Omental fat pad (tissue), 4 donors: Measurements from ENCODE around the gene FBXO24. TPM values are rescaled to one million over a fixed set of nuclear protein-coding genes. Genes with fewer than 3 reads are reported as not detected.

Source experiments
- ATAC-seq: fragments of 150-250 bp; one replicate; pipeline ENCODE4 v1.9.1; 2016; ENCODE audit warnings: mild to moderate bottlenecking, moderate library complexity; ENCODE audit not compliant: low FRiP score
- DNase-seq: peaks from one replicate; pipeline ENCODE4 v3.0.0-alpha.2; 2019; ENCODE audit warnings: low spot score
- total RNA-seq, 4 donors: library from RNA; depleted of rRNA; stranded (reverse); fragments of >200 nt; gene quantifications; one replicate each; pipeline ENCODE4 v1.1.0, GENCODE V29; 2016
- TF ChIP-seq, protein P1 (sequence below), 3 donors: fragments of 450-650 bp; IDR thresholded peaks; one replicate each; pipeline ENCODE4 v1.5.1; 2016 to 2017; ENCODE audit warnings: antibody characterized with exemption in 3 of 3, mild to moderate bottlenecking in 3 of 3, moderate library complexity in 2 of 3

Gene FBXO24
- total RNA-seq, 4 donors from 2014 or later, result 0.36 TPM; not detected in 3

DNA sequence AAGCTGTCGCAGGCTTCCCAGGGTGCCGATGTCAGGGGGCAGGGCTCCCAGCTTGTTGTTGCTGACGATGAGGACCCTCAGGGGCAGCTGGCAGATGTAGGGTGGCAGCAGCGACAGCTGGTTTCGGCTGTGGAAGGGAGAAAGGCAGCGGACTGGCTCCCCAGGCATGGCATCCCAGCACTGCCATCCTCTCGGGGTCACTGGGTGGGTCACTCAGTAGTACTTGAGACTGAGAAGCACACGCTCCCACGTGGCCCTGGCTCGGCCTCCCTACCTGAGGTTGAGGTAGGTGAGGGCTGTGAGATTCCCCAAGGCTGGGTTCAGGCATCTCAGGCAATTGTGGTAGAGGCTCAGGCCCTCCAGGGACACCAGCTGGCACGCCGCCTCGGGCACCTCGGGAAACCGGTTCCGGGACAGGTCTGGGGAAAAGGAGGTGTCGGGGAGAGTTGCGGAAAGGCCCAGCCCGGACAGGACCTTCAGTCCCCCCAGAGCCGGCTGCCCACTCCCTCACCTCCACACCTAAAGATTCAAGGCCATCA is 4.0 kb upstream of the FBXO24 start:
- TF ChIP-seq, protein P1, sequence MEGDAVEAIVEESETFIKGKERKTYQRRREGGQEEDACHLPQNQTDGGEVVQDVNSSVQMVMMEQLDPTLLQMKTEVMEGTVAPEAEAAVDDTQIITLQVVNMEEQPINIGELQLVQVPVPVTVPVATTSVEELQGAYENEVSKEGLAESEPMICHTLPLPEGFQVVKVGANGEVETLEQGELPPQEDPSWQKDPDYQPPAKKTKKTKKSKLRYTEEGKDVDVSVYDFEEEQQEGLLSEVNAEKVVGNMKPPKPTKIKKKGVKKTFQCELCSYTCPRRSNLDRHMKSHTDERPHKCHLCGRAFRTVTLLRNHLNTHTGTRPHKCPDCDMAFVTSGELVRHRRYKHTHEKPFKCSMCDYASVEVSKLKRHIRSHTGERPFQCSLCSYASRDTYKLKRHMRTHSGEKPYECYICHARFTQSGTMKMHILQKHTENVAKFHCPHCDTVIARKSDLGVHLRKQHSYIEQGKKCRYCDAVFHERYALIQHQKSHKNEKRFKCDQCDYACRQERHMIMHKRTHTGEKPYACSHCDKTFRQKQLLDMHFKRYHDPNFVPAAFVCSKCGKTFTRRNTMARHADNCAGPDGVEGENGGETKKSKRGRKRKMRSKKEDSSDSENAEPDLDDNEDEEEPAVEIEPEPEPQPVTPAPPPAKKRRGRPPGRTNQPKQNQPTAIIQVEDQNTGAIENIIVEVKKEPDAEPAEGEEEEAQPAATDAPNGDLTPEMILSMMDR (IDR thresholded peaks at IDR 0.05), result no peak
- ATAC-seq (no peak), DNase-seq (no peak)

DNA sequence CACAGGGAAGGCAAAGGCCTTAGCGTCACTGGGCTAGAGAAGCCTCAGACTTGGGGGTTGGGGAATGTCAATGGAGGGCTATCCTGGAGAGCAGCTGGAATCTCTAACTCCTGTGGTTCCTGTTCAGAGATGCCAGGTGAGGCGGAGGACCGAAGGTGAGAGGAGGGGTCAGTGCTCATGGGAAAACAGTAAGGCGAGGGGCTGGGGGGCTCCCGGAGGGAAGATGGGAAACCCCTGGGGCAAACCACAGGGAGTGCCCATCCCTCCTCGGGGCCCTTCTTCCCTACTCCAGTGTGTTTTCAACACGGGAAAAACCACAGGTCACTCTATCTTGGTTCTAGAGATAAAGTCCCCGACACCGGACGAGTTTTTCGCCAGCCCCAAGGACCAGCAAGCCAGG is 3.5 kb upstream of the FBXO24 start:
- TF ChIP-seq, protein P1 (IDR thresholded peaks at IDR 0.05), result no peak
- no peak for ATAC-seq
- no peak for DNase-seq

DNA sequence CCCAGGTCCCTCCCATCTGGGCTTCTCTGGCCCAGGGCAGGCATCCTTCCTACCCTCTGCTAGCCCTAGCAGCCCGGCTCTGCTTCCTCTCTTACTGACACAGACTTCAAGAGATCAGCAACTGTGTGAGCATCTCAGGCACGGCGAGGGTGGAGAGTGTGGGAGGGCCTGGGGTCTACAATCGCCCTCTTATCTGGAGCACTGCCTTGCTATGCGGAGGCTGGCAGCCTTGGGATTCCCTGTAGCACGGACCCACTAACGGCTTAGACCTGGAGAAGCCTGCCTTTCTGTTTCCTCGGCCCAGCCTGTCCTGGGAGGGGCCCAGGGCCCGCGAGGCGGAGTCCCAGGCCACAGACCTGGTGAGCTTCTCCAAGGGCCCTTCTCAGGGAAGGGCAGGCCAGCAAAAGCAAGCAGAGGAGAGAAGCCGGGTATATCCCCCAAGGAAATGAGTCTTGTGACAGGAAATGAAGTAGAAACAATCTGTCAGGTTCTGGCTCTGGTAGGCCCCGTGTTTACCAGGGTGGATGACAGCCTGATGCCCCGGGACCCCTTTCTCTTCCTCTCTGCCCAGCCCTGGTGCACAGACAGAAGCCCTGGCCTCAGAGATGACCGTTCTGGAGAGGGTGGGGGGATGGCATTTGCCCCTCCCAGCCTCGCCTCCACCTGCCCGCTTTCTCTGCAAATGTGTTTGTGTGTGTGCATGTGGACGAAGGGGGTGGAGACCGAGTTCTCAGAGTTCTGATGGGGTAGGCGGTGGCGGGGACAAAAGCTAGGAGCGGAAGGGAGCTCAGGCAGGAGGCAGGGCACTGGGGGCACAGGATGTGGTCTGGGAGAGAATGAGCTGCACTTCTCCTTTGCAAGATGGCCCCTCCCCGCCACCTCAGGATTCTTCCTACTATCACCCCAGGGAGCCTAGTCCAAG is 2.7 kb upstream of the FBXO24 start:
- ATAC-seq (no peak), DNase-seq (no peak)
- TF ChIP-seq, protein P1 (IDR thresholded peaks at IDR 0.05), result no peak

DNA sequence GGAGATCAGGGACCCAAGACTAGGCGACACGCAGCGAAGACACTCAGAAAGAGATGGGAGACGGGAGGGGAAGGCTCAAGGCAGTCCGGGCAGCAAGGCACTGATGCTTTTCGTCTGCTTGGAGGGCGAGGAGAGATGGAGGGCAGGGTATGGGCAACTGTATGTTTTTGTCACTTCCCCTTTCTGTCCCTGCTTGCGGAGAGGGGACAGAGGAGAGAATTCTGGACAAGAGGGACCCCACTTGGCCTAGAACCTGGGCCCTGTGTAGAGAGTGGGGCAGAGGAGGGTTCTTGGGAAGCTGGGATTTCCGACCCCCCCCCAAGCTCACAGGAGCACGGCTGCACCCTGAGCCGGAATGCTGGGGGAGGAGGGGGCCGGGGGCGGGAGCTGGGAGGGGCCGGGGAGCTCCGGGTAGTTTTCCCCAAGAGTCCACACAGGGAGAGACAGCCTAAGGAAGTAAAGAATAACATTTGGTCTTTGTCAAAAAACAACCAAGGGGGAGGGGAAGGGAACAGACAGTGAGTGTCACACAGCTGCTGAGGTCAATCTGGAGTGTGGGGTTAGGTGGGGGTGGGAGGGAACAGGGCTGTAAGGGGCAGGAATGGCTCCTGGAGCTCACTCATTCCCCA is 2.0 kb upstream of the FBXO24 start:
- TF ChIP-seq, protein P1 (IDR thresholded peaks at IDR 0.05), result no peak
- DNase-seq (no peak), ATAC-seq (no peak)

DNA sequence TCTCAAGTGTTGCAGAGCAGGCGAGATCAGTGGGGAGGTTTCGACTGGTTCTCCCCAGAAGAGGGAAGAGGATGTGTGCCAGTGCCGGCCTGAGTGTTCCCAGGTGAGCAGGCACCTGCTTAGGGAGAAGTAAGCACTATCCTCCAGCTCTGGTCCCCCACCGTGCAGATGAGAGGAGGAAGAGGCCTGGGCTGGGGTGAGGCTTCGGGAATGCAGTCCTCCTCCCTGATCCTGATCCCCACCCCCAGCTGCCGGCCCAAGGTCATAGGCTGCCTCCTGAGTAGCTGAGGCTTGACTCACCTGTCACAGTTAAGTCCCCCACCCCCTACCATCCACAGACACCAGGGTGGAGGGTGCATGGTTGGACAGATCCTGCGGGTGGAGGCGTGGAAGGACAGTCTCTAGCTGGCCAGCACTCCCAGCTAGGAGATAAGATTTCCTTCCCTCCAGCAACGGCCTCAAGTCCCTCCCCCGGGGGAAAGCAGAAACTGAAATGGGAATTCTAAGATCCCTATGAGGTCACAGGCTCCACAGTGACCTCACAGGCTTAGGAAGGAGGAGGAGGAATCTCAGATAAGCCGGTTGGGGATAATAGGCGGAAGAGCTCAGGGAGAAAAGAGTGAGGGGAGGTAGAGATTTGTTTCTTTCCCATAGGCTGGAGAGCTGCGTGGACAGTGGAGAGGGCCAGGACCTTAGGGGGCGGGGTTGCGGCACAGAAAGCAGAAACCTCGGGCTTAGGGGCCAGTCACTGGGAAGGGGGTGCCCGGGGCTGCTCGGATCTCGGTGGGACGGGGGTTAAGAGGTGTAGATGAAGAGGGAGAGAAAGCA is 1.2 kb upstream of the FBXO24 start:
- DNase-seq (no peak), ATAC-seq (peak; percentile 3)
- TF ChIP-seq, protein P1 (IDR thresholded peaks at IDR 0.05), result no peak

GRCh38 chr7:100585511-100586265 is 440 bp upstream of the FBXO24 start, which contains the start of gene LRCH4:
Gene LRCH4, minus strand, starts transcription at chr7:100586129. Its CDS starts 29 bp downstream, at chr7:100586100.
- TF ChIP-seq, protein P1 (IDR thresholded peaks at IDR 0.05), result no peak
- no peak for DNase-seq
- ATAC-seq, result peak; percentile 22
